NCI-H1417 treated with DMSO at 0.1 percent for 48 hours (cell line): ENCODE measurements around the gene C9orf50.

Source experiments
- DNase-seq: peaks from one replicate; lab custom pipeline; 2025; lab: John Stamatoyannopoulos, UW

The C9orf50 gene

DNA sequence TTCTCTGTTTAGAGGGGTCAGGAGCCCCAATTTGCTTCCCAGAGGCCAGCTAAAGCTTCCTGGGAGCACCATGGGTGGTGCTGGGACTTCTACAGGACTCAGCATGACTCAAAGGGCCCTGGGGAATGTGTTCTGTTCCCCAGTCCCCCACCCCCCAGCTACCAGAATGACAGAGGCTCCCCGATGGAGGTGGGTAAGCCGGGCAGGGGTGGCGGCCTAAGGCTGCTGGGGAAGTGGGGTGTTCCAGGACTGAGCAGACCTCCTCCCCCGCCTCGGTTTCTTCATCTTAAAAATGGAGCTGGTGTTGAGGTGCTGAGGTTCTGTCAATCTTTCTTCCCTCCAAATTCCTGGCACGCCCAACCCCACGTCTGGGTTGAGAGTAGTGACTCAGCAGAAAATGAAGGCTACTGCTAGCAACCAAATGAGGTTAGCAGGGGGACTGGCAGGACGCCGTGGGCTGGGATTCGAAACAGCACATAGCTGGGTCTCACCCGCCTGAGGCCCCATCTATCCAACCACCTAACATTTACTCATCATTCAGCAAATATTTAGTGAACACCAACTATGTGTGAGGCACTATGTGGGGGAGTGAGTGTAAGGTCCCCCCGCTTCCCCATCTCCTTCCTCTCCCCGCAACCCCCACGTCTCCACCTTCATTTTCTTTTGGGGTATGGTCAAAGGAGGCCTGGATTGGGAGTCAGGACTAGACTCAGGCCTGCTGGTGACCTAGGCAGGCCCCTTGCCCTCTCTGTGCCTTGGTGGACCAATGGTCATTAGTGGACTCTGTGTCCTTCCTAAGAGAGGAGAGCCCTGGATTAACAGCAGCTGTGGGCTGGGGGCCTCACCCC lies 50.2 kb downstream of the C9orf50 start:
- no peak for DNase-seq

DNA sequence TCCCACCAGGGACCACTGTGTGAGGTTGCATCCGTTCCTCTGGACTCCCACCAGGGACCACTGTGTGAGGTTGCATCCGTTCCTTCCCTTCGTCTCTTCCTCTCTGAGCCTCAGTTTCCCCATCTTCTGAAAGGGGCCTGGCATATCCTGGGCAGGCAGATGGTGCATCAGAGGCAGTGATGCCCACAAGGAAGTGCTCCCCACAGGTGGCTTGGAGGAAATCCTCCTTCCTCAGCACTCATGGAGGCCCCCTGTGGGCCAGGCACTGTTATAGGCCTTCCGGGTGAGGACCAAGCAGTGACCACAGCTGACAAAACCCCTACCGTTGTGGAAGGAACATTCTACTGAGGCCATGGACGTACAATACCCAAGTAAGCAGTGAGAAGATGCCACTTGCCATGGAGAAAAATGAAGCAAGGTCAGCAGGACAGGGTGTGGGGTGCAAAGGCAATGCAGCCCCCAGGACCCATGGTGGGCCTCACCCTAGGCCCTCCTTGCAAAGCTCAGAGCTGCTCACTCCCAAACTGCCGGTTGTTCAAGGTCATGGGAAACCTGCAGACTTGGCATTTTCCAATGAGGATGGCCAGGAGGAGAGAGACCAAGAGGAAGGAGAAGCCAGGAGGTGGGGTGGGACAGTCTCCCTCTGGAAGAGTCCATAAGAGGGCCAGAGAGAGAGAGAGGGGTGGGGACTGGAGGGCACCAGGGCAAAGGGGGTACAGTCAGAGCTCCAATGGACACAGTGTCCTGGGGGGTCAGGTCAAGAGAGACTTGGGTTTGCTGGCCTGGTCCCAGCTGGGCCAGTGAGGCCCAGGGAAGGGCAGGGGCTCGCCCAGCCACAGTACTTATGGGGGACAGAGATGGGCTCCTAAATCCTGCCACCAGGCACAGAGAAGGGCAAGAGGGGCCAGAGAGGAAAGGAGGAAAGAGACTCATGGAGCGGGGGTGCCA lies 51.1 kb downstream of the C9orf50 start:
- DNase-seq, result no peak

- no peak for DNase-seq
Observed at GRCh38 chr9:129568560-129569501, 52.1 kb downstream of the C9orf50 start.

DNA sequence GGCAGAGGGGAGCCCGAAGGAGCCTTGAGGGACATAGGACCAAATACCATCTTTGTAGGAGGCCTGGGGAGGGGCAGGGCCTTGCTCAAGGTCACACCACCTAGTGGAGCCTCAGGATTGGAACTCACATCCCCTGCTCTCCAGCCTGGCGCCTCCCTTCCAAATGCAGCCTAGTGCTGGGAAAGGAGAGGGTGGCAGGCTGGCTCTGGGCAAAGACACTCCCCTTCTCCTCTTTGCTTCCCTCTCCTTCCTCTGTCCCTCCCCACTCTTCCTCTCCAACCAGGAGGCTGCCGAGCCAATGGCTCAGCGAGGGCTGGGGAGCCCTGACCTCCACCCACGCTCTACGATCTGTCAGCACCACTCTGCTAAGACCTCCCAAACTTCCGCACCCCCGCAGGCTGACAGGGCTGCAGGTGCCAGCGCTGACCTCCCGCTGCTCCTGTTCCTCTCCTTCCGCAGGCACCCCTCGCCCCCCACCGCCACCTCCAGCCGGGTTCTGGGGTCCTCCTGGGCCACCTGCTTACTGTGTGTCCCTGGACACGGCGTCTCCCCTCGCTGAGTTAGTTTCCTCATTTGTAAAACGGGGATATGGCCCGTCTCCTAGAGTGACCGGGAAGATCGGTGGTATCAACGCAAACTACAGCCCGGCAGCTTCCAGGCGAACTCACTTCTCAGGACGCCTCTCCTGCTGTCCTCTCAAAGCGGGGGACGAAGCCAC lies 52.9 kb downstream of the C9orf50 start:
- DNase-seq, result no peak

GRCh38 chr9:129567329-129567728 lies 53.6 kb downstream of the C9orf50 start:
- no peak for DNase-seq

DNA sequence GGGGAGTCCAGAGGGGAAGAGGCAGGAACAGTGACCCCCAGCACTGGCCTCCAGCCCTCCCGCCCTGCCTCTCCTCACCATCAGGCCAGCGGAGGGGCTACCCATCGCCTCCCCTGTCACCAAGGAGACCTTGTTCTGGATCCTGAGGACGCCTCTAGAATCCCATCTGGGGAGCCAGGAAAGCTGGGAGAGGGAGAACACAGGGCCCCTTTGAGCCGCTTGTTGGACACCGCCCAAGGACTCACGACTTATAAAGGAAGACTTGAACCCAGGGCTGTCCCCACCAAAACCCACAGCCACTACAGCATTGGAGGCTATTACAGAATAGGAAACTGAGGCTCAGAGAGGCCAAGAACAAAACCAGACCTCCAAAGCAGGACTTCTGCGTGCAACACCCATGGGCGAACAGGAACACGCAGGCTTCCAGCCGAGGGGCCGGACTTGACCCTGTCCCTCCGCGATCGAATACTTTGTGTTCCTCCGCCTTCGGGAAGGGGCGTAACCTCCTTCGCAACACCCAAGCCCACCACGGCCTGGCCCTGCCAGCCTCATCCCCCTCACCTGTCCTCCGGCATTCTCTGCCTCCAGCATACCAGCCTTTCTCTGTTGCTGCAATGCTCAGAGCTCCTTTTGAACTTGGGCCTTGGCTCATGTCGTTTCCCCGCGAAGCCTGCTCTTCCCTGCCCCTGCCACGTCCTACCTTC lies 54.2 kb downstream of the C9orf50 start:
- DNase-seq, result no peak

GRCh38 chr9:129562917-129563316 lies 58.0 kb downstream of the C9orf50 start:
- DNase-seq, result no peak

GRCh38 chr9:129562514-129562913 lies 58.4 kb downstream of the C9orf50 start:
- DNase-seq, result no peak
